Neural cell (in vitro differentiated cells): ENCODE results near the gene FOXO3. TPM values are rescaled to one million over a fixed set of nuclear protein-coding genes. Genes with fewer than 3 reads are reported as not detected.

Experiments used
- H2AFZ ChIP-seq: fragments of 200-600, 300-800 bp; sonication (generic), shearing (Covaris generic); 2 replicates; pipeline ENCODE4 v1.6.0; 2014; ENCODE audit warnings: low read depth, mild to moderate bottlenecking, antibody characterized with exemption, low read length, moderate library complexity
- H3F3A ChIP-seq: fragments of 200-600 bp; shearing (Covaris generic); 2 replicates; pipeline ENCODE4 v1.6.1; 2016; ENCODE audit warnings: mild to moderate bottlenecking, moderate library complexity, mixed read lengths, antibody characterized with exemption, low read length; ENCODE audit not compliant: insufficient read depth, poor library complexity, severe bottlenecking
- H3K27ac ChIP-seq: fragments of 200-600, 300-800 bp; sonication (generic), shearing (Covaris generic); 2 replicates; pipeline ENCODE4 v1.5.1; 2014; ENCODE audit warnings: mild to moderate bottlenecking, low read length, moderate library complexity
- H3K27me3 ChIP-seq: fragments of 300-800, 200-600 bp; sonication (generic), shearing (Covaris generic); 2 replicates; pipeline ENCODE4 v1.6.0; 2014; ENCODE audit warnings: mild to moderate bottlenecking, low read depth, low read length, moderate library complexity; ENCODE audit not compliant: insufficient read depth
- H3K36me3 ChIP-seq: fragments of 300-800, 200-600 bp; sonication (generic), shearing (Covaris generic); 2 replicates; pipeline ENCODE4 v1.5.1; 2014; ENCODE audit warnings: mild to moderate bottlenecking, antibody characterized with exemption, low read length, moderate library complexity; ENCODE audit not compliant: insufficient read depth
- H3K4me2 ChIP-seq: fragments of 300-800, 200-600 bp; sonication (generic), shearing (Covaris generic); 2 replicates; pipeline ENCODE4 v1.6.0; 2014; ENCODE audit warnings: mild to moderate bottlenecking, low read length
- H3K4me3 ChIP-seq: fragments of 300-800, 200-600 bp; sonication (generic), shearing (Covaris generic); 2 replicates; pipeline ENCODE4 v1.5.1; 2014; ENCODE audit warnings: mild to moderate bottlenecking, low read length, moderate library complexity
- H3K79me2 ChIP-seq: fragments of 200-600 bp; shearing (Covaris generic); replicated peaks from 2 replicates; pipeline ENCODE4 v1.6.0; 2014; ENCODE audit warnings: mild to moderate bottlenecking, low read length, moderate library complexity; ENCODE audit not compliant: insufficient read depth
- H3K9ac ChIP-seq: fragments of 300-800, 200-600 bp; sonication (generic), shearing (Covaris generic); 2 replicates; pipeline ENCODE4 v1.6.1; 2016; ENCODE audit warnings: mild to moderate bottlenecking, low read length, mixed read lengths
- H3K9me2 ChIP-seq: fragments of 200-600 bp; shearing (Covaris generic); 2 replicates; pipeline ENCODE4 v1.6.1; 2016; ENCODE audit warnings: mild to moderate bottlenecking, low read length, mixed read lengths; ENCODE audit not compliant: insufficient read depth
- H3K9me3 ChIP-seq: fragments of 200-600, 300-800 bp; sonication (generic), shearing (Covaris generic); 2 replicates; pipeline ENCODE4 v1.6.1; 2016; ENCODE audit warnings: mild to moderate bottlenecking, mixed run types, low read length, moderate library complexity, mixed read lengths
- H4K20me1 ChIP-seq: fragments of 200-600 bp; shearing (Covaris generic); 2 replicates; pipeline ENCODE4 v1.6.1; 2016; ENCODE audit warnings: mild to moderate bottlenecking, mixed run types; ENCODE audit not compliant: insufficient read depth
- CTCF ChIP-seq: fragments of 450-650 bp; IDR thresholded peaks from 2 replicates; pipeline ENCODE4 v1.5.1; 2014; ENCODE audit warnings: antibody characterized with exemption, mild to moderate bottlenecking, moderate library complexity; ENCODE audit not compliant: poor library complexity, severe bottlenecking
- EP300 ChIP-seq: fragments of 450-650 bp; conservative IDR thresholded peaks from 2 replicates; pipeline ENCODE4 v1.6.1; 2014; ENCODE audit warnings: antibody characterized with exemption, mild to moderate bottlenecking, moderate library complexity; ENCODE audit not compliant: poor library complexity, severe bottlenecking
- EZH2 ChIP-seq: fragments of 200-600, 300-800 bp; shearing (Covaris generic), sonication (generic); IDR thresholded peaks from 2 replicates; pipeline ENCODE4 v1.6.1; 2014; ENCODE audit warnings: antibody characterized with exemption, low read length, borderline replicate concordance, mild to moderate bottlenecking; ENCODE audit not compliant: insufficient read depth, poor library complexity, severe bottlenecking
- MXI1 ChIP-seq: fragments of 450-650 bp; conservative IDR thresholded peaks from 2 replicates; pipeline ENCODE4 v1.6.1; 2014; ENCODE audit warnings: antibody characterized with exemption, mild to moderate bottlenecking; ENCODE audit not compliant: poor library complexity, severe bottlenecking
- POLR2AphosphoS5 ChIP-seq: IDR thresholded peaks from 2 replicates; pipeline ENCODE4 v1.6.1; 2012
- RAD21 ChIP-seq: fragments of 450-650 bp; conservative IDR thresholded peaks from 2 replicates; pipeline ENCODE4 v1.6.1; 2014; ENCODE audit warnings: antibody characterized with exemption, mild to moderate bottlenecking, moderate library complexity
- SMC3 ChIP-seq: fragments of 450-650 bp; conservative IDR thresholded peaks from 2 replicates; pipeline ENCODE4 v1.6.1; 2014; ENCODE audit warnings: antibody characterized with exemption, mild to moderate bottlenecking, moderate library complexity; ENCODE audit not compliant: poor library complexity
- TAF1 ChIP-seq: IDR thresholded peaks from 2 replicates; pipeline ENCODE4 v1.6.1; 2012; ENCODE audit warnings: low read depth
- polyA plus RNA-seq: library from polyadenylated mRNA; depleted of rRNA; stranded (reverse); fragments of >200 nt; gene quantifications from 2 replicates; pipeline ENCODE4 v1.2.3, GENCODE V29; 2014
- TF ChIP-seq, protein P1 (sequence below): IDR thresholded peaks from 2 replicates; pipeline ENCODE4 v1.6.1; 2012; ENCODE audit warnings: borderline replicate concordance

Gene FOXO3
- polyA plus RNA-seq, 1 donor from 2014 or later = 21.3 TPM

DNA sequence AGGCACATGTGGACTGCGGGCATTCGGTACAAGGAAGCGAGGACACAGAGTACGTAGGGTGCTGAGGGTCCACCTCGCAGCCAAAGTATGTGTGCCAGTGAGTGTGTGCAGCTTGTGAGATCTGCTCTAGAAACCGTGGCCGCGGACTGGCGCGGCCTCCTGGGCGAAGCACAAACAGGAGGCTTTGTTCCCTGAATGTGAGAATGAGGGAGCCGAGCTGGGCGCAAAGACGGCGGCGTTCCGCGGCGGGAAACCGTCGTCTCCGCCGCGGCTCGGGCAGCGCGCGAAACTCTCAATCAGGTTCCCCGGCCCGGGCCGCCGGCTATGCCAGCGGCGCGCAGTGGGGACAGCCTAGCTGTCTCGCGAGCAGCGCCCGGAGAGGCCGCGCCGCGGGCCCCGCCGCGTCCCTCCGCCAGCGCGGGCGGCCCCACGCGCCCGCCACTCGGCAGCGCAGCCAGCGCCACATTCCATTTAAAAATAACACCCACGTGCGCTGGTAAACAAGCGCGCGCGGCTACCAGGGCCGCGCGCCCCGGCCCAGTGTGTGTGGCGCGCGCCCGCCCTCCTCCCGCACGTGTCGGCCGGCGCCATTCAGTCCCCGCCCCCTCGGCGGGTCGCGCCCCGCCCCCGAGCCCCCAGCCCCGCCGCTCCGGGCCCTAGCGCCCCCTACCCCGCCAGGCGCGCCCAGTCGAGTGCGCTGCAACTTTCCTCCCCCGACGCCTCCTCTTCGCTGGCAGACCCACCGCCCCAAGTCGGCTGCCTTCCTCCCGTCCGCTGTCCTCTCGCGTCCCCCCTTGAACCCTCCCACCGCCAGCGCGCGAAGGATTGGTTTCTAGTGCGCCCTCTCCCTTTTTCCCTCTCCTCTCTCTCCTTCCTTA, 3.0 kb upstream of the FOXO3 start:
- Histone ChIP-seq H3K9me3 (no peaks in the 10 kb centered on the region), H3K4me2 (peak overlapping the region; percentile 90), H3K27ac (peak overlapping the region; percentile 96), H4K20me1 (peaks cover 9% of the 10 kb centered on the region), H3K4me3 (peak overlapping the region; percentile 99), H3K79me2 (peaks cover 10% of the 10 kb centered on the region), H3K9ac (peak overlapping the region; percentile 91), H3K27me3 (no peaks in the 10 kb centered on the region), H3K9me2 (no peaks in the 10 kb centered on the region), H2AFZ (peak overlapping the region; percentile 94), H3F3A (no peaks in the 10 kb centered on the region), H3K36me3 (no peaks in the 10 kb centered on the region)
- TF ChIP-seq SMC3 (peak; percentile 58), EP300 (peak; percentile 54), TAF1 (peak; percentile 32), MXI1 (peak; percentile 98), CTCF (no peak), RAD21 (no peak), POLR2AphosphoS5 (peak; percentile 71), EZH2 (no peak)
- TF ChIP-seq, protein P1, sequence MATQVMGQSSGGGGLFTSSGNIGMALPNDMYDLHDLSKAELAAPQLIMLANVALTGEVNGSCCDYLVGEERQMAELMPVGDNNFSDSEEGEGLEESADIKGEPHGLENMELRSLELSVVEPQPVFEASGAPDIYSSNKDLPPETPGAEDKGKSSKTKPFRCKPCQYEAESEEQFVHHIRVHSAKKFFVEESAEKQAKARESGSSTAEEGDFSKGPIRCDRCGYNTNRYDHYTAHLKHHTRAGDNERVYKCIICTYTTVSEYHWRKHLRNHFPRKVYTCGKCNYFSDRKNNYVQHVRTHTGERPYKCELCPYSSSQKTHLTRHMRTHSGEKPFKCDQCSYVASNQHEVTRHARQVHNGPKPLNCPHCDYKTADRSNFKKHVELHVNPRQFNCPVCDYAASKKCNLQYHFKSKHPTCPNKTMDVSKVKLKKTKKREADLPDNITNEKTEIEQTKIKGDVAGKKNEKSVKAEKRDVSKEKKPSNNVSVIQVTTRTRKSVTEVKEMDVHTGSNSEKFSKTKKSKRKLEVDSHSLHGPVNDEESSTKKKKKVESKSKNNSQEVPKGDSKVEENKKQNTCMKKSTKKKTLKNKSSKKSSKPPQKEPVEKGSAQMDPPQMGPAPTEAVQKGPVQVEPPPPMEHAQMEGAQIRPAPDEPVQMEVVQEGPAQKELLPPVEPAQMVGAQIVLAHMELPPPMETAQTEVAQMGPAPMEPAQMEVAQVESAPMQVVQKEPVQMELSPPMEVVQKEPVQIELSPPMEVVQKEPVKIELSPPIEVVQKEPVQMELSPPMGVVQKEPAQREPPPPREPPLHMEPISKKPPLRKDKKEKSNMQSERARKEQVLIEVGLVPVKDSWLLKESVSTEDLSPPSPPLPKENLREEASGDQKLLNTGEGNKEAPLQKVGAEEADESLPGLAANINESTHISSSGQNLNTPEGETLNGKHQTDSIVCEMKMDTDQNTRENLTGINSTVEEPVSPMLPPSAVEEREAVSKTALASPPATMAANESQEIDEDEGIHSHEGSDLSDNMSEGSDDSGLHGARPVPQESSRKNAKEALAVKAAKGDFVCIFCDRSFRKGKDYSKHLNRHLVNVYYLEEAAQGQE = peak; percentile 68

- Histone ChIP-seq H3K9me2 (no peaks in the 10 kb centered on the region), H3F3A (no peaks in the 10 kb centered on the region), H3K4me3 (peak overlapping the region; percentile 99), H3K9ac (peak overlapping the region; percentile 97), H3K79me2 (peaks cover 18% of the 10 kb centered on the region), H3K27me3 (no peaks in the 10 kb centered on the region), H4K20me1 (peaks cover 15% of the 10 kb centered on the region), H3K4me2 (peak overlapping the region; percentile 61), H3K36me3 (no peaks in the 10 kb centered on the region), H3K9me3 (no peaks in the 10 kb centered on the region), H2AFZ (peak overlapping the region; percentile 69), H3K27ac (peak overlapping the region; percentile 96)
- TF ChIP-seq SMC3 (no peak), EZH2 (no peak), POLR2AphosphoS5 (peak; percentile 73), MXI1 (no peak), EP300 (peak; percentile 72), CTCF (no peak), TAF1 (peak; percentile 66)
- TF ChIP-seq, protein P1 = peak; percentile 51
These were observed 2.2 kb upstream of the FOXO3 start for GRCh38 chr6:108558372-108559096.
